HG03342 (cell line): ENCODE data around the gene DNAJB5.
"Not testable (repeated sequence)": the region's sequence is repeated elsewhere in the genome, so short reads cannot be mapped to it uniquely, and the experiment has no call there.

ENCODE experiments used
- ATAC-seq: cut with Tn5 transposase; IDR thresholded peaks from one replicate; pipeline ENCODE4 v1.9.1; 2021; ENCODE audit warnings: mild to moderate bottlenecking, moderate library complexity; ENCODE audit not compliant: unreplicated experiment

DNAJB5 gene

GRCh38 chr9:34989003-34989945 is at the start of gene DNAJB5:
TSS of gene DNAJB5 (plus strand) at chr9:34989745. CDS start at chr9:34990631, 886 bp downstream.
- ATAC-seq = peak; percentile 80

GRCh38 chr9:34939989-34940388 is 49.6 kb upstream of the DNAJB5 start:
- not testable (repeated sequence) for ATAC-seq

DNA sequence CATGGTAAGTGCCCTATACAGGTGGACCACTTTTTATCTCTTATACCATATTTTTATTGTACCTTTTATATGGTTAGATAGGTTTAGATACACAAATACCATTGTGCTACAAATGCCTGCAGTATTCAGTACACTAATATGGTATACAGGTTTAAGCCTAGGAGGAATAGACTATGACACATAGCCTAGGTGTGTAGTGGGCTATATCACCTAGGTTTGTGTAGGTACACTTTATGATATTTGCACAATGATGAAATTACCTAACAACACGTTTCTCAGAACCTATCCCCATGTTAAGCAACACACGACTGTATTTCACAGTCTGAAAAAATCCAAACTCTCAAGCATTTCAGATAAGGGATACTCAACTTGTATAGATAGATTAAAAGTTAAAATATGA is 41.1 kb upstream of the DNAJB5 start:
- no peak for ATAC-seq

- ATAC-seq = no peak
Measured at GRCh38 chr9:34954225-34954624, 35.3 kb upstream of the DNAJB5 start.

DNA sequence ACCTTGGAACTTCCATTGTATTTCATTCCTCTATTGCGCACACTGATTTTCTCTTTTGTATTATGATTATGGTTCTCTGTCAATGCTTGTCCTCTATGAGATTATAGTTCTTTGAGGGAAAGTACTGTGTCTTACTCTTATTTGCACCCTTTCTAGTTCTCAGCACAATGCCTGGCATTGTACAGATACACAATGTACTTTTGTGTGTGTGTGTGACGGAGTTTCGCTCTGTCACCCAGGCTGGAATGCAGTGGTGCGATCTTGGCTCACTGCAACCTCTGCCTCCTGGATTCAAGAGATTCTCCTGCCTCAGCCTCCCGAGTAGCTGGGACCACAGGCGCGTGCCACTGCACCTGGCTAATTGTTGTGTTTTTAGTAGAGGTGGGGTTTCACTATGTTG is 33.5 kb upstream of the DNAJB5 start:
- ATAC-seq = not testable (repeated sequence)

- no peak for ATAC-seq
Measured at GRCh38 chr9:34956648-34957047, 32.9 kb upstream of the DNAJB5 start.

DNA sequence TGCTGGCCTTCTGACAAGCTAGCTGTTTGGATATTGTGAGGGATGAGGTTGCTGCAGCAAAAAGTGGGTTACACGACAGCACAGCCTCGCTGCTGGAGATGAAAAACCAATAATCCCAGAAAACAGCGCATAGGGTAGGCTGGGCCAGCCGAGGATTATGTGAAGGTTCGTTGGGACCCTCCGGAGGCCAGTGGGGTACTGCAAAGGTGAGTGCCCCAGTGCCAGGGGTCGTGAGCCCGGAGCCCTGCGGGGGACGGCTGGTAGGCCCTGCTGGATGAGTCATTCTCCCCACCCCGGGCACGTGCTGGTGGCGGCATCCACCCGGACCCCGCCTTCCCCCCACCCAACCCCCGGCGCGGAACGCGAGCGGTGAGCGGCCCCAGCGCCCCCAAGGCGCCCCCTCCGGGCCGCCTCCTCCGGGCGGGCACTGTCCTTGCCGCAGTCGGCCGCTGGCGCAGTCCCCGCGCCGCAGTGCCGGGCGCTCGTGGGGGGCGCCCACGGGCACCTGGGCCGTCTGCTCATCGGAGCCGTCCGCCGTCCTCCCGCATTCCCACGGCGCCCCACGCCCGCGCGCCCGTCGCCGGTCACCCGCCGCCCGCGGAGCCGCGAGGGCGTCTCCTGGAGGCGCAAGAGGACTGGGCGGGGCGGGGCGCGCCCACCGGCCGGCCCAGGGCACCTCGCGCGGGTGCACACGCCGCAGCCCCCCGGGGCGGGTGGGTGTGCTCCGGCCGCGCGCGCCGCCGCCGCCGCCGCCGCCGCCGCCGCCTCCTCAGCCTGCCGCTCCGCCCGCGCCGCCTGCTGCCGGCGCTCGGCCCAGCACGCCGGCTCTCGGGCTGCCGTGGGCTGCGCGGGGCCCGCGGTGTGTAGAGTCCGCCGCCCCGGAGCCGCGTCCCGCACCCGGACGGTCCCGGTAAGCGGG is 31.8 kb upstream of the DNAJB5 start, which contains the start of gene PHF24:
PHF24 (plus strand) TSS at position 794 of the 919 bp plus-strand sequence. CDS start 13,014 bp downstream, outside the sequence.
- ATAC-seq = no peak

GRCh38 chr9:34958411-34958982 is 31.0 kb upstream of the DNAJB5 start:
- ATAC-seq = no peak

GRCh38 chr9:34959461-34959860 is 30.1 kb upstream of the DNAJB5 start:
- ATAC-seq = no peak

DNA sequence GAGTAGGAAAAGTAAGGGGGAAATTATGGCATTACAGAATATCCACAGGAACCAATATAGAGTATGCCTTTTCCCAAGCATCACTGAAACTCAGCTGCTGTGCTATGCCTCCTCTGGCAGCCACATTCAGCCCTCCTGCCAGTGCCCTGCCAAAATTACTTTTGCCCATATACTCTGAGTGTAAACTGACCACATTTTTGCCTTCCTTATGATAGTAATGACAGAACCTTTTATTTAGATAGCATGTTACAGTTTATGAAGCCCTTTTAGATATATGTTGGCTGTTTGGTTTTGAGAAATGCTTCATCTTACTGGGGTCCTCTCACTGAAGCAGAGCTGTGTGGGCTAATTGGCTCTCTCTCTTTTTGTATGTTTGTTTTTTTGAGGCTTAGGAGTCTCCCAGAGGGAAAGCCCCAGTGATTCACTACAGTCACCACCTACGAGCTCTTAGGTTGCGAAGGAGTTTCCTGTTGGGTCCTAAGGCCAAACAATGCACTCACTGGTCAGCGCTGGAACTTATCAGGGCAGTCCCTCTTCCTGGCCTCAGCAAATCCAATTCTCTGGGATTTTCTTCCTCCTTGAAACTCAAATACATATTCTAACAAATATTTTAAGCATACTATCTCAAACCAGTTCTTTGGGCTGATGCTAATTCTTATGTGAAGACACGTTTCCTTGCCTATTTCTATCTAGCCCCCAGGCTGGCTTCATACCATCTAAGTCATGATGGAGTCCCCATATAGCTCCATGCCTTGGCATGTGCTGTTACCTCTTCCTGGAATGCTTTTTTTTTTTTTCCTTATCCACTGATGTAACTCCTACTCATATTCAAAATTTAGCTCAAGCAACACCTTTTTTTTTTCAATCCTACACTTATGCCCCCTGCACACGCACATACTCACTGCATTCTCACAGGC is 27.7 kb upstream of the DNAJB5 start:
- ATAC-seq = no peak

DNA sequence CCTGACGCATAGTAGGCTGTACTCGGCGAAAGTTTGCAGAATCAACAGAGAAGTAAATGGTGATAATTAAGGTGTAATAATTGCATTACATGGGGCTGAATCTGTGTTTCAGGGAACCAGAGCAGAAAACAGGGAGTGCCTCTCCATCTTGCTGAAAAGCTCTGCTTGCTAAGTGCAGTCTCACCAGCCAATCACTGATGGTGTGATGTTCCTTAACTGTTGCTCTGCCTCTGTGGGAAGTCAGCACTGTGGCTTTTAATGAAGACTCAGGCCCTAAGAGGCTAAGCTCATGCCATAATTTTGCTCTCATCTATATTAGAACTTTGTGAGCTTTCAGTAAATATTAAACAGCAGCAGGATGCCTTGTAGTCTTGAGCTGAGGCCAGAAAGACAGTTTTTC is 27.0 kb upstream of the DNAJB5 start:
- no peak for ATAC-seq

- ATAC-seq = no peak
Measured at GRCh38 chr9:34963552-34963951, 26.0 kb upstream of the DNAJB5 start.

DNA sequence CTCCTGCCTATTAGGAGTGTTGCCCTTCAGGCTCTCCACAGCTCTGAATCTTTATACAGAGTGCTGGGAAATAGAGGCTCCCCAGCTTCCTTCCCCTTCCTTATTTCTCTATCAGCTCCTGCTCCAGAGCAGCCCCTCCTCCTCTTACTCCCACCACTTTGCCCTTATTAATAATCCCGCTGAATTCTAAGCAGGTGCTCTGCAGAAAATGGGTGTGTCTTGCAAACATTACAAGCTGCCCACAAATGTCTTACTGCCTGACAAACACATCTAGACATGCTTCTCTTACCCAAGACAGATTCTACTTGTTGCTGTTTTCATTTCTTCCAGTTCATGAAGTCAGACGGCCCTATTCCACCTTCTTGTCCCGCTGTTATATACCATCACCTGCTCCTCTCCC is 25.1 kb upstream of the DNAJB5 start:
- ATAC-seq = no peak

DNA sequence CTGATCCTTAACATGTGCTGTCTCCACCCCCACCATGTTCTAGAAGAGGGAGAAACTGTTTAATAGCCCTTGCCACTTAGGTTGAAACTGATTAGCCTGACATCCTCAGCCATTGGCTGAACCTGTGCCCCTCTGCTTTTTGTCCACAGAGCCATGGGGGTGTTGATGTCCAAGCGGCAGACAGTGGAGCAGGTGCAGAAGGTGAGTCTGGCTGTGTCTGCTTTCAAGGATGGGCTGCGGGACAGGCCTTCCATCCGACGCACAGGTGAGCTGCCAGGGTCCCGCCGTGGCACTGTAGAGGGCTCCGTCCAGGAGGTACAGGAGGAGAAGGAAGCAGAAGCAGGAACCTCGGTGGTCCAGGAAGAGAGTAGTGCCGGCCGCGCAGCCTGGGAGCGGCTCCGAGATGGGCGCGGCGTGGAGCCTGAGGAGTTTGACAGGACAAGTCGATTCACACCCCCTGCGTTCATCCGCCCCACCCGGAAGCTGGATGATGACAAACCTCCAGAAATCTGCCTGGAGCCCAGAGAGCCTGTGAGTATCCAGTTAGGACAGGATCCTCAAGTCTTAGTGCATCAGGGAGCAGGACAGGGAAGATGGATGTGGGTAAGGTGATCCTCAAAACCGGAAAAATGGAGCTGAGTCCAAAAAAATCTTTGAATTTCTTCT is 18.3 kb upstream of the DNAJB5 start:
- no peak for ATAC-seq

DNA sequence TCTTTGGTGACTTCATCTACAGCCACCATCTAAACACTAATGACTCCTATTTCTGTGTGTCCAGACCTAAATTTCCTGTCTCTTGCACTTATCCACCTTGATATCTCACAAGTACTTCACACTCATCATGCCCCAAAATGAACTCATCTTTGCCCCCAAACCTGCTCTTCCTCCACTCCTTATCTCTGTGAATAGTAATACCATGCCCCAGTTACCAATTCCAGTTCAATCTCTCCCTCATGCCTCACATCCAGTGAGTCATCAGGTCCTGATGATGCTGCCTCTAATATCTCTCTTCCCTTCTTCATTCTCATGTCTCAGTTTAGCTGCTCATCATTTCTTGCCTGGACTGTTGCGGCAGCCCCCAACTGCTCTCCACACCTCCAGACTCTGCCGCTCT is 14.9 kb upstream of the DNAJB5 start:
- ATAC-seq = no peak

DNA sequence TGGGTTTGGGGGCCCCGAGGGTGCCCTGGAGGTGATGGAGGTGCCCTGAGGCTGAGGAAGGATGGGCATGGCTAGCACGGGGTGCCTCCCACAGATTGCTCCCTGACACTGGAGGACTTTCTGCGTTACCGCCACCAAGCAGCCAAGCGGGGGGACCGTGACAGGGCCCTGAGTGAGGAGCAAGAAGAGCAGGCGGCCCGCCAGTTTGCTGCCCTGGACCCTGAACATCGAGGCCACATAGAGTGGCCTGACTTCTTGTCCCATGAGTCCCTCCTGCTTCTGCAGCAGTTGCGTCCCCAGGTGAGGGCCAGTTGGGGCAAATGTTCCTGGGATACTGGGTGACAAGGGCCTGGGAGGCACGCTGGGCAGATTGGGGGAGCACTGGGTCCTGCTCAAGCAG is 13.1 kb upstream of the DNAJB5 start:
- no peak for ATAC-seq

DNA sequence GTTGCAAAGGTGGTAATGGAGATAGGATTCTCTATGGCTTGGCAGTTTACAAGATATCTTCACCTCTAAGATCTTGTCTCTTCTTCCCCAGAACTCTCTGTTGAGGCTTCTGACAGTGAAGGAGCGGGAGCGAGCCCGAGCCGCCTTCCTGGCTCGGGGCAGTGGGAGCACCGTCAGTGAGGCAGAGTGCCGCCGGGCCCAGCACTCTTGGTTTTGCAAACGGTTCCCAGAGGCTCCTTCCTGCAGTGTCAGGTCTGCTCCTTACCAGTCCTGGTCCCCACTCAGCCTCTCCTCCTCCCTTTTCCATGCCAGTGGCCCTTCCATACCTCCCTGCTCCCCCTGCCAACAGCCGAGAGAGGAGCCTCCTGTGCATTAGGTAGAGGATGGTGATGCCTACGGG is 12.6 kb upstream of the DNAJB5 start:
- no peak for ATAC-seq

GRCh38 chr9:34980181-34980761 is 9.3 kb upstream of the DNAJB5 start:
- ATAC-seq = no peak

DNA sequence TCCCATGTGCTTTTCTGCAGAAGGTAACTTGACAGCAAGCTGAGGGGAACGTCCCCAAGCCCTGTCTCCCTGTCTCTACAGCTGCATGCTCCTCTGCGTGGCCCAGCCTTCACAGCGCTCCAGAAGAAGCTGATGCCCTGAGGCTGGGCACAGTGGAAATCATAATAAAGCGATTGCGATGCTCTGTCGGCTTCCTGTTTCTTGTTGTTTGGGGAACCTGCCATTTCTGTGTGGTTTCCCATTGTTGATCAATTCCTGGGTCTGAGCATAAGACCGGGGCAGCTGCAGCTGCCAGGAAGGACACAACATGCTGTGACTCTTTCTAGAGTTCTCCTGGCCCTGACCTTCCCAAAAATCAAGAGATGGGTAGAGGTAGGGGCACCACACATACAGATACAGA is 7.2 kb upstream of the DNAJB5 start:
- no peak for ATAC-seq
